HAP-1 (cell line): Measurements from ENCODE around the gene PPIF.

Source experiments
- DNase-seq, 2 experiments: peaks; one replicate each; pipeline ENCODE4 v3.0.0-alpha.2; 2016 to 2020; ENCODE audit warnings: low spot score in 2 of 2
- H3K27me3 ChIP-seq: fragments of 250-450 bp; sonication (Bioruptor Pico); 2 replicates; pipeline ENCODE4 v1.5.1; 2020; ENCODE audit warnings: low read depth, mild to moderate bottlenecking, moderate library complexity
- H3K36me3 ChIP-seq: fragments of 250-450 bp; sonication (Bioruptor Pico); replicated peaks from 2 replicates; pipeline ENCODE4 v1.5.1; 2020; ENCODE audit warnings: mild to moderate bottlenecking
- H3K4me1 ChIP-seq: fragments of 250-450 bp; sonication (Bioruptor Pico); 2 replicates; pipeline ENCODE4 v1.5.1; 2020; ENCODE audit warnings: mild to moderate bottlenecking
- H3K4me3 ChIP-seq: fragments of 250-450 bp; sonication (Bioruptor Pico); 2 replicates; pipeline ENCODE4 v1.5.1; 2020; ENCODE audit warnings: mild to moderate bottlenecking, moderate library complexity
- H3K9me3 ChIP-seq: fragments of 250-450 bp; sonication (Bioruptor Pico); 2 replicates; pipeline ENCODE4 v1.5.1; 2020; ENCODE audit warnings: mild to moderate bottlenecking, moderate library complexity
- in situ Hi-C: fragments of 300-500 bp; cut with MboI; formaldehyde crosslinking; loops from 3 replicates; pipeline ENCODE4 v1.14.3; 2020; ENCODE audit warnings: low sequenced_read_pairs, inconsistent platforms, mixed read lengths

The PPIF gene

GRCh38 chr10:79320316-79320715 is 27.0 kb upstream of the PPIF start:
- Histone ChIP-seq H3K27me3 (no peaks in the 10 kb centered on the region), H3K4me1 (peaks cover 7% of the 10 kb centered on the region), H3K36me3 (no peaks in the 10 kb centered on the region), H3K4me3 (no peak overlapping the region), H3K9me3 (no peaks in the 10 kb centered on the region)
- in situ Hi-C loops, result no loop called here
- DNase-seq, result no peak

- Histone ChIP-seq H3K36me3 (no peaks in the 10 kb centered on the region), H3K4me3 (no peak overlapping the region), H3K9me3 (no peaks in the 10 kb centered on the region), H3K4me1 (peaks cover 7% of the 10 kb centered on the region), H3K27me3 (no peaks in the 10 kb centered on the region)
- DNase-seq, result no peak
- in situ Hi-C loops, result no loop called here
Measured at GRCh38 chr10:79320820-79321493, 26.3 kb upstream of the PPIF start.

- Histone ChIP-seq H3K4me1 (peaks cover 7% of the 10 kb centered on the region), H3K36me3 (no peaks in the 10 kb centered on the region), H3K27me3 (no peaks in the 10 kb centered on the region), H3K4me3 (no peak overlapping the region), H3K9me3 (no peaks in the 10 kb centered on the region)
- in situ Hi-C loops, result no loop called here
- DNase-seq, result no peak
Measured at GRCh38 chr10:79321494-79321882, 25.8 kb upstream of the PPIF start.

- Histone ChIP-seq H3K4me1 (peaks cover 7% of the 10 kb centered on the region), H3K27me3 (no peaks in the 10 kb centered on the region), H3K4me3 (no peak overlapping the region), H3K36me3 (no peaks in the 10 kb centered on the region), H3K9me3 (no peaks in the 10 kb centered on the region)
- in situ Hi-C loops, result no loop called here
- DNase-seq, result no peak
Measured at GRCh38 chr10:79321951-79322350, 25.3 kb upstream of the PPIF start.

GRCh38 chr10:79322616-79323543 is 24.4 kb upstream of the PPIF start:
- no peak overlapping the region for H3K4me3 ChIP-seq
- H3K27me3 ChIP-seq, result no peaks in the 10 kb centered on the region
- in situ Hi-C loops, result no loop called here
- H3K9me3 ChIP-seq, result no peaks in the 10 kb centered on the region
- peaks cover under 1% of the 10 kb centered on the region for H3K4me1 ChIP-seq
- DNase-seq, result no peak
- no peaks in the 10 kb centered on the region for H3K36me3 ChIP-seq

- no peaks in the 10 kb centered on the region for H3K36me3 ChIP-seq
- H3K4me1 ChIP-seq, result no peaks in the 10 kb centered on the region
- no peak overlapping the region for H3K4me3 ChIP-seq
- no peaks in the 10 kb centered on the region for H3K9me3 ChIP-seq
- no peak for DNase-seq
- in situ Hi-C loops, result no loop called here
- H3K27me3 ChIP-seq, result no peaks in the 10 kb centered on the region
Measured at GRCh38 chr10:79323602-79324001, 23.7 kb upstream of the PPIF start.

- H3K4me1 ChIP-seq, result no peaks in the 10 kb centered on the region
- no peak overlapping the region for H3K4me3 ChIP-seq
- H3K9me3 ChIP-seq, result no peaks in the 10 kb centered on the region
- in situ Hi-C loops, result no loop called here
- H3K27me3 ChIP-seq, result no peaks in the 10 kb centered on the region
- DNase-seq, result no peak
- H3K36me3 ChIP-seq, result no peaks in the 10 kb centered on the region
Measured at GRCh38 chr10:79324032-79324695, 23.1 kb upstream of the PPIF start.

GRCh38 chr10:79326361-79327089 is 20.7 kb upstream of the PPIF start:
- H3K4me1 ChIP-seq, result no peaks in the 10 kb centered on the region

GRCh38 chr10:79327090-79327457 is 20.2 kb upstream of the PPIF start:
- in situ Hi-C loops, result no loop called here
- Histone ChIP-seq H3K9me3 (no peaks in the 10 kb centered on the region), H3K4me3 (no peak overlapping the region), H3K4me1 (no peaks in the 10 kb centered on the region), H3K36me3 (no peaks in the 10 kb centered on the region), H3K27me3 (no peaks in the 10 kb centered on the region)
- DNase-seq, result no peak

More at GRCh38 chr10:79326361-79327089, 20.7 kb upstream of the PPIF start:
- Histone ChIP-seq H3K4me3 (no peak overlapping the region), H3K9me3 (no peaks in the 10 kb centered on the region), H3K36me3 (no peaks in the 10 kb centered on the region), H3K27me3 (no peaks in the 10 kb centered on the region)
- no peak for DNase-seq
- in situ Hi-C loops, result no loop called here

- Histone ChIP-seq H3K36me3 (no peaks in the 10 kb centered on the region), H3K4me3 (no peak overlapping the region), H3K9me3 (no peaks in the 10 kb centered on the region), H3K4me1 (no peaks in the 10 kb centered on the region), H3K27me3 (no peaks in the 10 kb centered on the region)
- in situ Hi-C loops, result no loop called here
- no peak for DNase-seq
Measured at GRCh38 chr10:79328147-79328701, 19.0 kb upstream of the PPIF start.

- Histone ChIP-seq H3K4me3 (no peak overlapping the region), H3K4me1 (no peaks in the 10 kb centered on the region), H3K36me3 (no peaks in the 10 kb centered on the region), H3K9me3 (no peaks in the 10 kb centered on the region), H3K27me3 (no peaks in the 10 kb centered on the region)
- in situ Hi-C loops, result no loop called here
- DNase-seq, result no peak
Measured at GRCh38 chr10:79328737-79329504, 18.3 kb upstream of the PPIF start.

GRCh38 chr10:79329529-79329928 is 17.7 kb upstream of the PPIF start:
- no peak overlapping the region for H3K4me3 ChIP-seq
- no peaks in the 10 kb centered on the region for H3K27me3 ChIP-seq
- in situ Hi-C loops, result no loop called here
- H3K36me3 ChIP-seq, result no peaks in the 10 kb centered on the region
- no peaks in the 10 kb centered on the region for H3K4me1 ChIP-seq
- no peak for DNase-seq
- no peaks in the 10 kb centered on the region for H3K9me3 ChIP-seq

- in situ Hi-C loops, result no loop called here
- H3K27me3 ChIP-seq, result no peaks in the 10 kb centered on the region
- no peak for DNase-seq
- H3K9me3 ChIP-seq, result no peaks in the 10 kb centered on the region
- no peaks in the 10 kb centered on the region for H3K36me3 ChIP-seq
- H3K4me1 ChIP-seq, result no peaks in the 10 kb centered on the region
- no peak overlapping the region for H3K4me3 ChIP-seq
Measured at GRCh38 chr10:79331226-79331625, 16.0 kb upstream of the PPIF start.
